Right kidney (tissue), 9 donors: Measurements from ENCODE around the gene ALAS1.
"Not testable (repeated sequence)": the region's sequence is repeated elsewhere in the genome, so short reads cannot be mapped to it uniquely, and the experiment has no call there.

ENCODE experiments used
- DNase-seq: peaks from one replicate; pipeline ENCODE4 v3.0.0-alpha.2; 2016
- long read RNA-seq, 8 donors: transcript quantifications; one replicate each; lab custom pipeline, GENCODE V29; 2026

Gene ALAS1
- long read RNA-seq, donor 1, transcript ALAS1-205 (12 exons, 2,356 nt): minor isoform, 5 of 18 reads
- long read RNA-seq, donor 1, transcript ALAS1-204 (11 exons, 2,125 nt): major isoform, 7 of 18 reads
- long read RNA-seq, donor 1, partial matches to known transcripts: 5 of 18 reads
- long read RNA-seq, donor 1, other reads (novel, unspliced or antisense): 0 of 18 reads
- long read RNA-seq, donor 2, partial matches to known transcripts: 0 of 4 reads
- long read RNA-seq, donor 2, other reads (novel, unspliced or antisense): 0 of 4 reads
- long read RNA-seq, donor 3, partial matches to known transcripts: 0 of 2 reads
- long read RNA-seq, donor 3, other reads (novel, unspliced or antisense): 0 of 2 reads
- long read RNA-seq, donor 4, transcript ALAS1-204 (11 exons, 2,125 nt): major isoform, 8 of 15 reads
- long read RNA-seq, donor 4, partial matches to known transcripts: 7 of 15 reads
- long read RNA-seq, donor 4, other reads (novel, unspliced or antisense): 0 of 15 reads
- long read RNA-seq, donor 5, transcript ALAS1-204 (11 exons, 2,125 nt): major isoform, 7 of 11 reads
- long read RNA-seq, donor 5, partial matches to known transcripts: 0 of 11 reads
- long read RNA-seq, donor 5, other reads (novel, unspliced or antisense): 0 of 11 reads
- long read RNA-seq, donor 6, transcript ALAS1-204 (11 exons, 2,125 nt): major isoform, 7 of 14 reads
- long read RNA-seq, donor 6, partial matches to known transcripts: 5 of 14 reads
- long read RNA-seq, donor 6, other reads (novel, unspliced or antisense): 0 of 14 reads
- long read RNA-seq, donor 7, transcript ALAS1-204 (11 exons, 2,125 nt): major isoform, 9 of 10 reads
- long read RNA-seq, donor 7, partial matches to known transcripts: 0 of 10 reads
- long read RNA-seq, donor 7, other reads (novel, unspliced or antisense): 0 of 10 reads
- long read RNA-seq, donor 8, transcript ALAS1-204 (11 exons, 2,125 nt): major isoform, 7 of 9 reads
- long read RNA-seq, donor 8, partial matches to known transcripts: 0 of 9 reads
- long read RNA-seq, donor 8, other reads (novel, unspliced or antisense): 0 of 9 reads

- DNase-seq: peak; percentile 95
These were observed at the start of gene ALAS1 for GRCh38 chr3:52197842-52198625. TSS of gene ALAS1 (plus strand) at chr3:52198160. CDS start at chr3:52199242, 1,082 bp downstream.

- DNase-seq: no peak
These were observed 48.9 kb upstream of the ALAS1 start for GRCh38 chr3:52149021-52149420.

GRCh38 chr3:52149726-52150125, 48.2 kb upstream of the ALAS1 start:
- no peak for DNase-seq

- DNase-seq: no peak
These were observed 47.6 kb upstream of the ALAS1 start for GRCh38 chr3:52150357-52150756.

- DNase-seq: no peak
These were observed 47.1 kb upstream of the ALAS1 start for GRCh38 chr3:52150860-52151259.

GRCh38 chr3:52151991-52152390, 46.0 kb upstream of the ALAS1 start:
- not testable (repeated sequence) for DNase-seq

- DNase-seq: no peak
These were observed 44.4 kb upstream of the ALAS1 start for GRCh38 chr3:52153389-52154096.

GRCh38 chr3:52154135-52155094, 43.5 kb upstream of the ALAS1 start, which contains the start of gene POC1A:
TSS of gene POC1A (minus strand) at chr3:52154423. CDS start at chr3:52154372, 51 bp downstream.
- DNase-seq: peak; percentile 99

GRCh38 chr3:52155912-52156311, 42.0 kb upstream of the ALAS1 start:
- DNase-seq: no peak

GRCh38 chr3:52159503-52159902, 38.5 kb upstream of the ALAS1 start:
- no peak for DNase-seq

- no peak for DNase-seq
These were observed 35.6 kb upstream of the ALAS1 start for GRCh38 chr3:52162250-52162872.

GRCh38 chr3:52167240-52167639, 30.7 kb upstream of the ALAS1 start:
- no peak for DNase-seq

GRCh38 chr3:52170217-52170616, 27.7 kb upstream of the ALAS1 start:
- DNase-seq: not testable (repeated sequence)

- no peak for DNase-seq
These were observed 26.3 kb upstream of the ALAS1 start for GRCh38 chr3:52171514-52172261.

- DNase-seq: no peak
These were observed 25.6 kb upstream of the ALAS1 start for GRCh38 chr3:52172262-52172757.

GRCh38 chr3:52173101-52173500, 24.9 kb upstream of the ALAS1 start:
- no peak for DNase-seq

- no peak for DNase-seq
These were observed 23.1 kb upstream of the ALAS1 start for GRCh38 chr3:52174896-52175295.

GRCh38 chr3:52175416-52176179, 22.4 kb upstream of the ALAS1 start:
- no peak for DNase-seq
